ENCODE results near the gene RFX4. TPM values are rescaled to one million over a fixed set of nuclear protein-coding genes. Genes with fewer than 3 reads are reported as not detected.

RFX4 gene
- total and polyA plus RNA-seq, 9 of the 15 experiments (the other 6 are each of a cell fraction or from before 2014, with no cell fraction given): not detected

GRCh38 chr12:106704081-106704480 is 121.3 kb downstream of the RFX4 start:
- H3K4me3 ChIP-seq: no peak overlapping the region
- no peak for FAIRE-seq
- no TSS peak for BruUV-seq (replicated peaks)

More at GRCh38 chr12:106704081-106704480, 121.3 kb downstream of the RFX4 start:
- no peaks in the 10 kb centered on the region for H3K9me1 ChIP-seq (ENCODE audit: control insufficient read depth, insufficient read depth, low read length)
- intact Hi-C loops (cut with micrococcal nuclease): no loop called here
- no peaks in the 10 kb centered on the region for H3K79me2 ChIP-seq (ENCODE audit: control insufficient read depth, insufficient read depth, low read length)
- H3K27ac ChIP-seq (ENCODE audit: extremely low read depth, low read depth, low read length): no peak overlapping the region
- in situ Hi-C loops (cut with MboI): no loop called here
- no peak overlapping the region for H2AFZ ChIP-seq (ENCODE audit: low read depth, low read length)
- POLR2A ChIA-PET: no interaction called here
- 0% methylated on average over 3 of the region's 3 CpGs for WGBS (ENCODE audit: insufficient coverage, low coverage, missing lambda C conversion rate)
- H3K4me2 ChIP-seq (ENCODE audit: insufficient read depth, low read length): no peak overlapping the region
- H3K27me3 ChIP-seq (ENCODE audit: control insufficient read depth in 2 of 2, insufficient read depth in 2 of 2, low read length in 2 of 2): peaks cover 18 to 41% of the 10 kb centered on the region in 2 experiments
- H3K9ac ChIP-seq (ENCODE audit: insufficient read depth in 1 of 2, low read depth in 2 of 2, low read length in 2 of 2): no peak overlapping the region
- TF ChIP-seq SMARCA5 (IDR thresholded peaks at IDR 0.05) (no peak), TFE3 (CRISPR knock-in tag; IDR thresholded peaks at IDR 0.05) (peak; percentile 71), MEIS2 (IDR thresholded peaks at IDR 0.05; ENCODE audit: partially characterized antibody) (peak; percentile 19), PBX2 (CRISPR knock-in tag; IDR thresholded peaks at IDR 0.05; ENCODE audit: low read depth) (no peak), PBX2 (tag; conservative IDR thresholded peaks at IDR 0.05; ENCODE audit: low read depth) (0 out of 2 replicates have a peak, but pooled peaks have one; percentile 14), ZNF124 (CRISPR knock-in tag; IDR thresholded peaks at IDR 0.05) (no peak)
- no peaks in the 10 kb centered on the region for H3K36me3 ChIP-seq (ENCODE audit: control insufficient read depth, insufficient read depth, low read length)
- no peaks in the 10 kb centered on the region for H3K9me3 ChIP-seq (replicated peaks; ENCODE audit: control insufficient read depth, insufficient read depth, low read depth, low read length)
- ATAC-seq: no peak
- no peaks in the 10 kb centered on the region for H4K20me1 ChIP-seq (replicated peaks; ENCODE audit: control insufficient read depth, insufficient read depth, low read length)
- no peak for DNase-seq (ENCODE audit: extremely low read depth in 1 of 4, low spot score in 3 of 4)
- no peaks in the 10 kb centered on the region for H3K4me1 ChIP-seq (replicated peaks in 1 of 2; ENCODE audit: control insufficient read depth in 2 of 2, insufficient read depth in 2 of 2, low read length in 2 of 2)
- CTCF ChIA-PET (ENCODE audit: low intra/inter-chr PET ratio): no interaction called here
